ENCODE measurements around the gene GDNF.

Gene GDNF

GRCh38 chr5:37858250-37858649 lies 18.4 kb upstream of the GDNF start:
- no peak for TF ChIP-seq CTCF (IDR thresholded peaks at IDR 0.05)

- TF ChIP-seq CTCF (IDR thresholded peaks at IDR 0.05) = no peak
Measured at GRCh38 chr5:37857696-37858095, 17.9 kb upstream of the GDNF start.

GRCh38 chr5:37855438-37855837 lies 15.6 kb upstream of the GDNF start:
- no peak for TF ChIP-seq CTCF (IDR thresholded peaks at IDR 0.05)

GRCh38 chr5:37851305-37851704 lies 11.5 kb upstream of the GDNF start:
- no peak for TF ChIP-seq CTCF (IDR thresholded peaks at IDR 0.05)

- no peak for TF ChIP-seq CTCF (IDR thresholded peaks at IDR 0.05)
Measured at GRCh38 chr5:37850226-37850865, 10.5 kb upstream of the GDNF start.

- no peak for TF ChIP-seq CTCF (IDR thresholded peaks at IDR 0.05)
Measured at GRCh38 chr5:37849641-37850040, 9.8 kb upstream of the GDNF start.

GRCh38 chr5:37847978-37848425 lies 8.2 kb upstream of the GDNF start:
- no peak for TF ChIP-seq CTCF (IDR thresholded peaks at IDR 0.05)

GRCh38 chr5:37846786-37847310 lies 7.0 kb upstream of the GDNF start:
- no peak for TF ChIP-seq CTCF (IDR thresholded peaks at IDR 0.05)
